ENCODE data around the gene ACOT7. TPM values are rescaled to one million over a fixed set of nuclear protein-coding genes. Genes with fewer than 3 reads are reported as not detected.

Gene ACOT7
- total and polyA plus RNA-seq, 2 of the 13 experiments (the other 11 are each of a cell fraction or from before 2014, with no cell fraction given), result 33.0 to 55.8 TPM

DNA sequence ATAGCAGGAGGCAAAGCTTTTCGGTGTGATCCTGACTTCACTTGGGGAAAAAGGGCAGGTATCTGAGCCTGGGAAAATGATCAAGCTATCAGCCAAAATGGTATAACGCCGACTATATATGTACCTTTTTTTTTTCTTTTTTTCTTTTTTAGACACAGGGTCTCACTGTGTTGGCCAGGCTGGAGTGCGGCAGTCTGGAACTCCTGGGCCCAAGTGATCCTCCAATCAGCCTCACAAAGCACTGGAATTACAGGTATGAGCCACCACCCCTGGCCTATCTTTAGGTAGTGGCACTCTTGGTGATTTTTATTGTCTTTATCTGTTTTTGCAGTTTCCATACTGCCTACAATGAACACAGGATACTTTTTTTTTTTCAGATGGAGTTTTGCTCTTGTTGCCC lies 156.5 kb downstream of the ACOT7 start:
- H3K79me2 ChIP-seq (ENCODE audit: insufficient read depth, low read length), result peaks cover 20% of the 10 kb centered on the region
- peak; percentile 42; the same call in 1 of the 2 replicates for TF ChIP-seq ZNF121 (CRISPR knock-in tag; IDR thresholded peaks at IDR 0.05)
- no peak for TF ChIP-seq ZNF432 (CRISPR knock-in tag; IDR thresholded peaks at IDR 0.05; ENCODE audit: borderline replicate concordance)
- WGBS (ENCODE audit: low lambda C conversion rate), result 92% methylated on average over 4 of the region's 4 CpGs
- H3K9ac ChIP-seq (ENCODE audit: insufficient read depth, low read depth, low read length), result no peak overlapping the region
- no peak overlapping the region for H3K27ac ChIP-seq (ENCODE audit: extremely low read length, insufficient read depth, low read length)
- POLR2A ChIA-PET, result interaction anchor here (1.6 kb wide), 1 partner anchor 32 kb away, joined by 5 read pairs; no protein-coding TSS in a partner anchor
- in situ Hi-C loops (cut with HindIII; ENCODE audit: extremely low pct_ligation_motif_present, low pct_unique_long_range_greater_than_20kb) (no loop called here), intact Hi-C loops (cut with micrococcal nuclease; ENCODE audit: unreplicated experiment) (no loop called here)
- no peak overlapping the region for H3K4me2 ChIP-seq (ENCODE audit: low read depth, low read length)
- H3K36me3 ChIP-seq (replicated peaks in 1 of 2; ENCODE audit: control insufficient read depth in 1 of 2, insufficient read depth in 2 of 2, low read length in 2 of 2), result peaks cover 2 to 12% of the 10 kb centered on the region in 2 experiments; a peak in 4 of 5 replicates
- H3K4me3 ChIP-seq (replicated peaks in 1 of 3; ENCODE audit: insufficient read depth in 1 of 3, low read depth in 2 of 3, low read length in 3 of 3), result no peak overlapping the region
- no TSS peak for BruUV-seq (replicated peaks)
- no peak for DNase-seq (ENCODE audit: low spot score)
- H3K9me3 ChIP-seq (ENCODE audit: low read length), result no peaks in the 10 kb centered on the region
- H2AFZ ChIP-seq (ENCODE audit: low read length), result no peak overlapping the region
- H3K27me3 ChIP-seq (ENCODE audit: control insufficient read depth in 1 of 2, insufficient read depth in 2 of 2, low read length in 2 of 2), result peaks cover 0 to 9% of the 10 kb centered on the region in 2 experiments; a peak in 2 of 5 replicates
- ATAC-seq, result no peak
- FAIRE-seq, result no peak
- CTCF ChIA-PET (ENCODE audit: low intra/inter-chr PET ratio, low total read pairs), result no interaction called here
- H4K20me1 ChIP-seq (ENCODE audit: insufficient read depth, low read length), result no peaks in the 10 kb centered on the region
- H3K4me1 ChIP-seq (ENCODE audit: insufficient read depth, low read length), result peaks cover 68% of the 10 kb centered on the region

DNA sequence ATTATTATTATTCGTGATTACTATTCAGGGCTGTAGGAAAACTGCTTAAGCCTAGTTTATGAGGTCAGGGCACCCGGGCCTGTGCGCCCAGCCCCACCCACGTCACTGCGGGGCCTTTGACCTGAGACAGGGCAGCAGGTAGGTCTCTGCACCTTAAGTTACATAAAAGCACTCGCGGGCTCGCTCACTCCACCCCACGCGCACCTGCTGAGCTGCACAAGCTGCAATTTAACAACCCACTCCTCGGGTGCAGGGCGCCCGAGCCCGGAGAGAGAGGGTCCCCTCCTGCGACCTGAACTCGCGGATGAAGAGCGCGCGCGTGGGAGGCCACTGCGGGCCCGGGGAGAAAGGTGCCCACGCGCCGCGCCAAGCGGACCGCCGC lies 158.3 kb downstream of the ACOT7 start:
- ChIA-PET POLR2A (interaction anchor here (0.6 to 2.0 kb wide), 7 partner anchors 10 to 343 kb away, joined by 3 to 17 read pairs (median 4); partner anchors contain the start of gene RNF207), CTCF (ENCODE audit: low intra/inter-chr PET ratio, low total read pairs) (no interaction called here)
- intact Hi-C loops (cut with micrococcal nuclease; ENCODE audit: unreplicated experiment), result no loop called here
- Histone ChIP-seq H3K79me2 (ENCODE audit: insufficient read depth, low read length) (peaks cover 20% of the 10 kb centered on the region), H3K4me1 (ENCODE audit: insufficient read depth, low read length) (peaks cover 50% of the 10 kb centered on the region), H3K27me3 (ENCODE audit: control insufficient read depth in 1 of 2, insufficient read depth in 2 of 2, low read length in 2 of 2) (no peaks in the 10 kb centered on the region), H2AFZ (ENCODE audit: low read length) (no peak overlapping the region), H3K4me3 (replicated peaks in 1 of 3; ENCODE audit: insufficient read depth in 1 of 3, low read depth in 2 of 3, low read length in 3 of 3) (peak overlapping the region; percentile 79 to 82 (median 81)), H3K9me3 (ENCODE audit: low read length) (no peaks in the 10 kb centered on the region), H3K36me3 (replicated peaks in 1 of 2; ENCODE audit: control insufficient read depth in 1 of 2, insufficient read depth in 2 of 2, low read length in 2 of 2) (peaks cover 7 to 26% of the 10 kb centered on the region in 2 experiments; a peak in 4 of 5 replicates), H3K27ac (ENCODE audit: extremely low read length, insufficient read depth, low read length) (peak overlapping the region; percentile 56), H4K20me1 (ENCODE audit: insufficient read depth, low read length) (no peaks in the 10 kb centered on the region), H3K9ac (ENCODE audit: insufficient read depth, low read depth, low read length) (peak overlapping the region; percentile 71), H3K4me2 (ENCODE audit: low read depth, low read length) (peak overlapping the region; percentile 95)
- in situ Hi-C loops (cut with HindIII; ENCODE audit: extremely low pct_ligation_motif_present, low pct_unique_long_range_greater_than_20kb), result no loop called here
- no TSS peak for BruUV-seq (replicated peaks)
- WGBS (ENCODE audit: low lambda C conversion rate), result 0% methylated on average over 5 of the region's 30 CpGs
- DNase-seq (ENCODE audit: low spot score), result no peak
- no peak for FAIRE-seq
- no peak for ATAC-seq
- 0 out of 2 replicates have a peak, but pooled peaks have one; percentile 38 for TF ChIP-seq ZNF431 (CRISPR knock-in tag; IDR thresholded peaks at IDR 0.05; ENCODE audit: borderline replicate concordance, low read depth)
- TF ChIP-seq PHF21A (CRISPR knock-in tag; IDR thresholded peaks at IDR 0.05), result peak; percentile 29; the same call in 1 of the 2 replicates
- TF ChIP-seq JUNB (CRISPR knock-in tag; IDR thresholded peaks at IDR 0.05; ENCODE audit: borderline replicate concordance), result no peak
- peak; percentile 54 for TF ChIP-seq ZFX (CRISPR knock-in tag; IDR thresholded peaks at IDR 0.05; ENCODE audit: low read depth)
- TF ChIP-seq CREM (IDR thresholded peaks at IDR 0.05), result peak; percentile 34; the same call in 1 of the 2 replicates
- TF ChIP-seq CREM (CRISPR knock-in tag; IDR thresholded peaks at IDR 0.05), result no peak
- no peak for TF ChIP-seq TGIF2 (CRISPR knock-in tag; IDR thresholded peaks at IDR 0.05)
- no peak; the same call in 1 of the 2 replicates for TF ChIP-seq ZMYM3 (CRISPR knock-in tag; IDR thresholded peaks at IDR 0.05)
- TF ChIP-seq, protein P1, sequence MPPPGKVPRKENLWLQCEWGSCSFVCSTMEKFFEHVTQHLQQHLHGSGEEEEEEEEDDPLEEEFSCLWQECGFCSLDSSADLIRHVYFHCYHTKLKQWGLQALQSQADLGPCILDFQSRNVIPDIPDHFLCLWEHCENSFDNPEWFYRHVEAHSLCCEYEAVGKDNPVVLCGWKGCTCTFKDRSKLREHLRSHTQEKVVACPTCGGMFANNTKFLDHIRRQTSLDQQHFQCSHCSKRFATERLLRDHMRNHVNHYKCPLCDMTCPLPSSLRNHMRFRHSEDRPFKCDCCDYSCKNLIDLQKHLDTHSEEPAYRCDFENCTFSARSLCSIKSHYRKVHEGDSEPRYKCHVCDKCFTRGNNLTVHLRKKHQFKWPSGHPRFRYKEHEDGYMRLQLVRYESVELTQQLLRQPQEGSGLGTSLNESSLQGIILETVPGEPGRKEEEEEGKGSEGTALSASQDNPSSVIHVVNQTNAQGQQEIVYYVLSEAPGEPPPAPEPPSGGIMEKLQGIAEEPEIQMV (CRISPR knock-in tag; IDR thresholded peaks at IDR 0.05; ENCODE audit: low read depth), result peak; percentile 13; the same call in 1 of the 2 replicates
- no peak for TF ChIP-seq DR1 (CRISPR knock-in tag; IDR thresholded peaks at IDR 0.05)
- peak; percentile 41; the same call in 1 of the 2 replicates for TF ChIP-seq CREB1 (IDR thresholded peaks at IDR 0.05)
- TF ChIP-seq CREB1 (CRISPR knock-in tag; IDR thresholded peaks at IDR 0.05), result peak; percentile 56; the same call in 1 of the 2 replicates
- TF ChIP-seq RXRA (CRISPR knock-in tag; IDR thresholded peaks at IDR 0.05), result 0 out of 2 replicates have a peak, but pooled peaks have one; percentile 12
- peak; percentile 33; the same call in 1 of the 2 replicates for TF ChIP-seq ZNF558 (CRISPR knock-in tag; IDR thresholded peaks at IDR 0.05; ENCODE audit: borderline replicate concordance)
- TF ChIP-seq HIVEP1 (CRISPR knock-in tag; IDR thresholded peaks at IDR 0.05), result peak; percentile 20; the same call in 1 of the 2 replicates
- TF ChIP-seq, protein P2, sequence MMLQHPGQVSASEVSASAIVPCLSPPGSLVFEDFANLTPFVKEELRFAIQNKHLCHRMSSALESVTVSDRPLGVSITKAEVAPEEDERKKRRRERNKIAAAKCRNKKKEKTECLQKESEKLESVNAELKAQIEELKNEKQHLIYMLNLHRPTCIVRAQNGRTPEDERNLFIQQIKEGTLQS (CRISPR knock-in tag; IDR thresholded peaks at IDR 0.05), result no peak
- peak; percentile 25; the same call in 1 of the 2 replicates for TF ChIP-seq NR2F6 (IDR thresholded peaks at IDR 0.05)
- TF ChIP-seq NR2F6 (CRISPR knock-in tag; IDR thresholded peaks at IDR 0.05), result peak; percentile 31; the same call in 1 of the 2 replicates

Measured in HepG2 (cell line).